ENCODE measurements around the gene IQGAP3.

The IQGAP3 gene

GRCh38 chr1:156547434-156547833, 24.9 kb downstream of the IQGAP3 start:
- DNase-seq (ENCODE audit: extremely low read depth, low read depth), result no peak
- no peak for TF ChIP-seq CTCF (IDR thresholded peaks at IDR 0.05; ENCODE audit: low read depth, low read length, missing control alignments)
- H3K4me3 ChIP-seq (replicated peaks; ENCODE audit: low read depth, low read length), result no peak overlapping the region

GRCh38 chr1:156546267-156546666, 26.1 kb downstream of the IQGAP3 start:
- DNase-seq (ENCODE audit: extremely low read depth, low read depth), result no peak
- no peak overlapping the region for H3K4me3 ChIP-seq (replicated peaks; ENCODE audit: low read depth, low read length)
- TF ChIP-seq CTCF (IDR thresholded peaks at IDR 0.05; ENCODE audit: low read depth, low read length, missing control alignments), result no peak

GRCh38 chr1:156544592-156545102, 27.7 kb downstream of the IQGAP3 start:
- no peak for DNase-seq (ENCODE audit: extremely low read depth, low read depth)
- no peak for TF ChIP-seq CTCF (IDR thresholded peaks at IDR 0.05; ENCODE audit: low read depth, low read length, missing control alignments)
- no peak overlapping the region for H3K4me3 ChIP-seq (replicated peaks; ENCODE audit: low read depth, low read length)

- no peak for TF ChIP-seq CTCF (IDR thresholded peaks at IDR 0.05; ENCODE audit: low read depth, low read length, missing control alignments)
- no peak overlapping the region for H3K4me3 ChIP-seq (replicated peaks; ENCODE audit: low read depth, low read length)
- no peak for DNase-seq (ENCODE audit: extremely low read depth, low read depth)
Observed at GRCh38 chr1:156543066-156543465, 29.3 kb downstream of the IQGAP3 start.

- DNase-seq (ENCODE audit: extremely low read depth, low read depth), result no peak
- H3K4me3 ChIP-seq (replicated peaks; ENCODE audit: low read depth, low read length), result no peak overlapping the region
- no peak for TF ChIP-seq CTCF (IDR thresholded peaks at IDR 0.05; ENCODE audit: low read depth, low read length, missing control alignments)
Observed at GRCh38 chr1:156540955-156541354, 31.4 kb downstream of the IQGAP3 start.

GRCh38 chr1:156539818-156540355, 32.5 kb downstream of the IQGAP3 start:
- no peak for DNase-seq (ENCODE audit: extremely low read depth, low read depth)
- no peak overlapping the region for H3K4me3 ChIP-seq (replicated peaks; ENCODE audit: low read depth, low read length)

More at GRCh38 chr1:156539818-156540355, 32.5 kb downstream of the IQGAP3 start:
- TF ChIP-seq CTCF (IDR thresholded peaks at IDR 0.05; ENCODE audit: low read depth, low read length, missing control alignments), result no peak
